HEK293T (cell line): Measurements from ENCODE around the gene SLC13A1.

Experiments
- ELF4 ChIP-seq: fragments of 450-650 bp; IDR thresholded peaks from 2 replicates; pipeline ENCODE4 v1.6.1; 2017; ENCODE audit warnings: antibody characterized with exemption
- FOXA1 ChIP-seq: fragments of 450-650 bp; IDR thresholded peaks from 2 replicates; pipeline ENCODE4 v1.6.1; 2016; ENCODE audit warnings: mild to moderate bottlenecking
- FOXM1 ChIP-seq: fragments of 450-650 bp; IDR thresholded peaks from 2 replicates; pipeline ENCODE4 v1.6.1; 2017; ENCODE audit warnings: mild to moderate bottlenecking, borderline replicate concordance
- NFRKB ChIP-seq: fragments of 450-650 bp; IDR thresholded peaks from 2 replicates; pipeline ENCODE4 v1.6.1; 2016; ENCODE audit warnings: mild to moderate bottlenecking, moderate library complexity
- PKNOX1 ChIP-seq: fragments of 450-650 bp; IDR thresholded peaks from 2 replicates; pipeline ENCODE4 v1.6.1; 2016
- ZNF384 ChIP-seq: fragments of 450-650 bp; IDR thresholded peaks from 2 replicates; pipeline ENCODE4 v1.6.1; 2016

GRCh38 chr7:123244768-123245167, 45.0 kb upstream of the SLC13A1 start:
- TF ChIP-seq ZNF384 (no peak), ELF4 (no peak), NFRKB (no peak), FOXM1 (no peak), FOXA1 (no peak), PKNOX1 (no peak)
